GM12878 (cell line): ENCODE measurements around the gene CLDN34. TPM values are rescaled to one million over a fixed set of nuclear protein-coding genes. Genes with fewer than 3 reads are reported as not detected.

ENCODE experiments used
- ATAC-seq: fragments of 200-7000 bp; cut with Tn5 transposase; 3 replicates; pipeline ENCODE4 v1.9.1; 2020; ENCODE audit warnings: mild to moderate bottlenecking, moderate library complexity
- BruUV-seq: library from RNA; stranded (reverse); fragments of 400-500 nt; replicated peaks from 2 replicates; lab custom pipeline; 2021; lab: Mats Ljungman, UMichigan
- CTCF ChIA-PET: fragments of 300-600 bp; sonication (Branson Sonifier 250); formaldehyde crosslinking; extraction: SDS; loops from one replicate; lab custom pipeline; 2021; ENCODE audit warnings: inconsistent platforms; lab: Yijun Ruan, JAX
- POLR2A ChIA-PET: fragments of 350-600 bp; formaldehyde crosslinking; extraction: SDS; loops from one replicate; lab custom pipeline; 2021; ENCODE audit warnings: inconsistent platforms; lab: Charles Lee
- RAD21 ChIA-PET: fragments of 300-600 bp; sonication (Branson Sonifier 250); formaldehyde crosslinking; loops from one replicate; lab custom pipeline; 2023; ENCODE audit warnings: antibody characterized with exemption; ENCODE audit not compliant: unreplicated experiment; lab: Charles Lee
- SMC1A ChIA-PET: fragments of 300-600 bp; sonication (Branson Sonifier 250); formaldehyde crosslinking; loops from one replicate; lab custom pipeline; 2023; ENCODE audit not compliant: unreplicated experiment, uncharacterized antibody; lab: Charles Lee
- DNase-seq: peaks from one replicate; pipeline ENCODE4 v3.0.0-alpha.2; 2011; ENCODE audit warnings: low read depth, low spot score
- FAIRE-seq: peaks from 3 replicates; lab custom pipeline; 2011; peaks lifted over from hg19 to GRCh38; lab: Jason Lieb, UNC
- H2AFZ ChIP-seq: 2 replicates; pipeline ENCODE4 v1.6.0; 2011; ENCODE audit warnings: low read depth, low read length, control low read depth; ENCODE audit not compliant: control insufficient read depth
- H3K27ac ChIP-seq: 2 replicates; pipeline ENCODE4 v1.5.1; 2011; ENCODE audit warnings: control low read depth; ENCODE audit not compliant: control insufficient read depth, insufficient read depth
- H3K27me3 ChIP-seq, 2 experiments: replicated peaks in 1 of 2; 2 replicates each; pipeline versions ENCODE4 v1.6.0 to v1.6.1; 2011; ENCODE audit warnings: low read length in 1 of 2; ENCODE audit not compliant: control insufficient read depth in 2 of 2, insufficient read depth in 2 of 2
- H3K36me3 ChIP-seq, 2 experiments: 2 replicates each; pipeline ENCODE4 v1.5.1; 2011; ENCODE audit warnings: low read length in 1 of 2; ENCODE audit not compliant: control insufficient read depth in 2 of 2, insufficient read depth in 2 of 2
- H3K4me1 ChIP-seq: 2 replicates; pipeline ENCODE4 v1.6.1; 2011; ENCODE audit warnings: mild to moderate bottlenecking, low read length, moderate library complexity, mixed read lengths; ENCODE audit not compliant: control insufficient read depth, insufficient read depth
- H3K4me2 ChIP-seq: 2 replicates; pipeline ENCODE4 v1.6.0; 2011; ENCODE audit warnings: control low read depth; ENCODE audit not compliant: control insufficient read depth, insufficient read depth
- H3K4me3 ChIP-seq: fragments of 200-600 bp; sonication (generic); 2 replicates; pipeline ENCODE4 v1.5.1; 2016
- H3K79me2 ChIP-seq: 2 replicates; pipeline ENCODE4 v1.6.0; 2011; ENCODE audit warnings: low read length; ENCODE audit not compliant: control insufficient read depth, insufficient read depth
- H3K9ac ChIP-seq: 2 replicates; pipeline ENCODE4 v1.8.0; 2011; ENCODE audit warnings: low read length, control low read depth, mixed read lengths; ENCODE audit not compliant: control insufficient read depth, insufficient read depth
- H3K9me3 ChIP-seq: replicated peaks from 3 replicates; pipeline ENCODE4 v1.5.1; 2011; ENCODE audit warnings: mild to moderate bottlenecking, low read length; ENCODE audit not compliant: control insufficient read depth, insufficient read depth
- H4K20me1 ChIP-seq: 2 replicates; pipeline ENCODE4 v1.6.0; 2011; ENCODE audit not compliant: control insufficient read depth, insufficient read depth
- ATF7 ChIP-seq: fragments of 450-650 bp; IDR thresholded peaks from 2 replicates; pipeline ENCODE4 v1.6.1; 2016; ENCODE audit warnings: low read depth, mild to moderate bottlenecking
- BACH1 ChIP-seq: fragments of 450-650 bp; IDR thresholded peaks from 2 replicates; pipeline ENCODE4 v1.6.1; 2017; ENCODE audit warnings: mild to moderate bottlenecking, borderline replicate concordance
- BHLHE40 ChIP-seq, 2 experiments: fragments of 450-650 bp in 1 of 2; IDR thresholded peaks; 2 replicates each; pipeline ENCODE4 v1.6.1; 2011 to 2017; ENCODE audit warnings: low read depth in 2 of 2, borderline replicate concordance in 1 of 2, improper control_type of control experiment in 1 of 2, low read length in 1 of 2, mild to moderate bottlenecking in 1 of 2
- IKZF1 ChIP-seq: fragments of 450-650 bp; conservative IDR thresholded peaks from 2 replicates; pipeline ENCODE4 v1.6.1; 2017; ENCODE audit warnings: antibody characterized with exemption, mild to moderate bottlenecking
- LARP7 ChIP-seq: fragments of 450-650 bp; IDR thresholded peaks from 2 replicates; pipeline ENCODE4 v1.6.1; 2017; ENCODE audit warnings: mild to moderate bottlenecking
- RAD21 ChIP-seq: IDR thresholded peaks from 2 replicates; pipeline ENCODE4 v1.6.1; 2011; ENCODE audit warnings: mild to moderate bottlenecking, low read depth, low read length, moderate library complexity; ENCODE audit not compliant: insufficient read depth
- SPI1 ChIP-seq: IDR thresholded peaks from 2 replicates; pipeline ENCODE4 v1.6.1; 2011; ENCODE audit warnings: low read depth, mild to moderate bottlenecking, low read length, moderate library complexity, borderline replicate concordance; ENCODE audit not compliant: insufficient read depth
- ZBTB33 ChIP-seq: fragments of 450-650 bp; IDR thresholded peaks from 2 replicates; pipeline ENCODE4 v1.6.1; 2017; ENCODE audit warnings: mild to moderate bottlenecking
- ZBTB40 ChIP-seq: fragments of 450-650 bp; IDR thresholded peaks from 2 replicates; pipeline ENCODE4 v1.6.1; 2016; ENCODE audit warnings: mild to moderate bottlenecking, moderate library complexity, borderline replicate concordance
- ZSCAN29 ChIP-seq: fragments of 450-650 bp; IDR thresholded peaks from 2 replicates; pipeline ENCODE4 v1.6.1; 2017; ENCODE audit warnings: mild to moderate bottlenecking, moderate library complexity
- WGBS: methylation state at CpG from one replicate; pipeline ENCODE4 v1.1.6; 2016; ENCODE audit warnings: low lambda C conversion rate; ENCODE audit not compliant: insufficient replicate concordance, insufficient coverage; ENCODE audit errors: missing lambda C conversion rate; 5-methylcytosine and 5-hydroxymethylcytosine counted together
- in situ Hi-C: fragments of 300-500 bp; cut with MboI; formaldehyde crosslinking; loops from 9 replicates; pipeline ENCODE4 v1.14.3; 2018; ENCODE audit warnings: mixed read lengths
- intact Hi-C: fragments of 100-400 bp; cut with micrococcal nuclease; formaldehyde crosslinking; loops from one replicate; pipeline ENCODE4 v1.14.2; 2022; ENCODE audit not compliant: unreplicated experiment
- polyA plus RNA-seq, 11 experiments: library from polyadenylated mRNA; depleted of rRNA in 4 of 11; unstranded in 6 of 11; stranded (reverse) in 5 of 11; fragments of >200 nt; fragmentation: Nextera tagmentation in 4 of 11; fragmentation: Illumina TruSeq in 1 of 11; extraction: Ambion mirVana in 4 of 11; extraction: Trizol in 1 of 11; gene quantifications; 1 replicate in 1 of 11; 2 replicates in 10 of 11; pipeline versions ENCODE4 v1.2.1 to v1.2.3, GENCODE V29; 2011 to 2016; ENCODE audit warnings: inconsistent platforms in 2 of 11, missing spikeins in 2 of 11, low read depth in 1 of 11
- total RNA-seq, 4 experiments: library from RNA; depleted of rRNA in 3 of 4; stranded (reverse); fragments of >200 nt in 3 of 4; fragmentation: Illumina TruSeq in 1 of 4; extraction: Trizol in 1 of 4; gene quantifications; 2 replicates each; pipeline versions ENCODE4 v1.2.1 to v1.2.3, GENCODE V29; 2013 to 2021

Gene CLDN34
- total and polyA plus RNA-seq, 10 of the 15 experiments (the other 5 are each of a cell fraction or from before 2014, with no cell fraction given), result not detected

GRCh38 chrX:10015723-10016518 is 48.8 kb downstream of the CLDN34 start:
- BruUV-seq, result no TSS peak
- ChIA-PET POLR2A (interaction anchor here (1.1 to 2.5 kb wide), 3 partner anchors 19 to 95 kb away, joined by 3 to 7 read pairs (median 4); no protein-coding TSS in a partner anchor), SMC1A (interaction anchor here (1.3 to 5.7 kb wide), 7 partner anchors 12 to 103 kb away, joined by 5 to 50 read pairs (median 20); no protein-coding TSS in a partner anchor), CTCF (interaction anchor here (1.0 to 5.6 kb wide), 6 partner anchors 18 to 103 kb away, joined by 3 to 53 read pairs (median 10); no protein-coding TSS in a partner anchor), RAD21 (interaction anchor here (0.5 to 4.3 kb wide), 7 partner anchors 12 to 104 kb away, joined by 3 to 34 read pairs (median 15); no protein-coding TSS in a partner anchor)
- Histone ChIP-seq H3K27me3 (no peaks in the 10 kb centered on the region), H3K36me3 (no peaks in the 10 kb centered on the region), H3K9me3 (no peaks in the 10 kb centered on the region; the same call in 2 of the 3 replicates), H4K20me1 (no peaks in the 10 kb centered on the region), H3K27ac (no peak overlapping the region), H3K4me1 (peaks cover 9% of the 10 kb centered on the region; the same call in 1 of the 2 replicates), H3K4me3 (peak overlapping the region; percentile 47; the same call in 1 of the 2 replicates), H2AFZ (no peak overlapping the region), H3K4me2 (peak overlapping the region; percentile 54; the same call in 1 of the 2 replicates), H3K9ac (no peak overlapping the region; the same call in 1 of the 2 replicates), H3K79me2 (no peaks in the 10 kb centered on the region; the same call in 1 of the 2 replicates)
- FAIRE-seq (no peak), ATAC-seq (no peak), DNase-seq (no peak)
- peak; percentile 28; the same call in 1 of the 2 replicates for TF ChIP-seq IKZF1
- no peak for TF ChIP-seq ZSCAN29
- TF ChIP-seq ZBTB40, result peak; percentile 15; the same call in 1 of the 2 replicates
- no peak for TF ChIP-seq ATF7
- peak; percentile 77 for TF ChIP-seq ZBTB33
- TF ChIP-seq LARP7, result peak; percentile 2; the same call in 1 of the 2 replicates
- TF ChIP-seq SPI1, result no peak
- peak; percentile 45; the same call in 1 of the 2 replicates for TF ChIP-seq BACH1
- peak in 1 of 2 experiments; percentile 29; a peak in 1 of 4 replicates for TF ChIP-seq BHLHE40 (IDR thresholded peaks at IDR 0.05; ENCODE audit: borderline replicate concordance in 1 of 2, low read depth in 2 of 2, low read length in 1 of 2)
- no peak for TF ChIP-seq RAD21
- 41% methylated on average over 69 of the region's 87 CpGs for WGBS
- in situ Hi-C loops, result no loop called here
- intact Hi-C loops, result loop anchor here (5.0 kb wide), 1 partner anchor 36 kb away; no protein-coding TSS in a partner anchor
